Measurements from ENCODE around the gene CEP131. TPM values are rescaled to one million over a fixed set of nuclear protein-coding genes. Genes with fewer than 3 reads are reported as not detected.

Gene CEP131
- total and polyA plus RNA-seq, 2 donors (not counting 3 experiments of a cell fraction or from before 2014, with no cell fraction given): 5.3 to 17.9 TPM

- H3K4me1 ChIP-seq (ENCODE audit: control insufficient read depth, extremely low read depth, insufficient read depth, low read length): no peaks in the 10 kb centered on the region
- dilution Hi-C loops (cut with MboI; ENCODE audit: extremely low pct_ligation_motif_present, low sequenced_read_pairs): no loop called here
These were observed 10.6 kb upstream of the CEP131 start for GRCh38 chr17:81233316-81233715.

More at GRCh38 chr17:81233316-81233715, 10.6 kb upstream of the CEP131 start:
- Histone ChIP-seq H3K9ac (replicated peaks; ENCODE audit: extremely low read depth, insufficient read depth, low read length) (no peak overlapping the region), H3K27ac (ENCODE audit: insufficient read depth, low read depth, low read length) (no peak overlapping the region), H3K79me2 (ENCODE audit: control insufficient read depth, insufficient read depth, low read length) (peaks cover 5% of the 10 kb centered on the region), H3K4me2 (ENCODE audit: insufficient read depth, low read length) (no peak overlapping the region), H2AFZ (ENCODE audit: low read depth, low read length) (no peak overlapping the region), H3K36me3 (ENCODE audit: control insufficient read depth in 2 of 2, extremely low read depth in 1 of 2, insufficient read depth in 2 of 2, low read length in 2 of 2) (peaks cover 0 to 41% of the 10 kb centered on the region in 2 experiments), H3K27me3 (ENCODE audit: control insufficient read depth in 2 of 2, insufficient read depth in 2 of 2, low read length in 2 of 2) (no peaks in the 10 kb centered on the region), H3K9me1 (replicated peaks; ENCODE audit: control insufficient read depth, extremely low read depth, insufficient read depth, low read length) (no peaks in the 10 kb centered on the region), H3K9me3 (replicated peaks; ENCODE audit: control insufficient read depth, insufficient read depth, low read length) (no peaks in the 10 kb centered on the region), H3K4me3 (replicated peaks in 1 of 3; ENCODE audit: insufficient read depth in 1 of 3, low read depth in 1 of 3, low read length in 3 of 3) (no peak overlapping the region), H4K20me1 (replicated peaks; ENCODE audit: control insufficient read depth, extremely low read depth, insufficient read depth, low read length) (no peaks in the 10 kb centered on the region)
- POLR2A ChIA-PET: no interaction called here
- no peak for TF ChIP-seq JUN (IDR thresholded peaks at IDR 0.05; ENCODE audit: borderline replicate concordance, insufficient read depth, insufficient read length, low read depth)
- TF ChIP-seq EZH2 (IDR thresholded peaks at IDR 0.05; ENCODE audit: borderline replicate concordance, low read depth, low read length, severe bottlenecking): no peak
- no peak for TF ChIP-seq GATA2 (IDR thresholded peaks at IDR 0.05; ENCODE audit: insufficient read depth, insufficient read length, low read depth, low read length)
- TF ChIP-seq MAX (IDR thresholded peaks at IDR 0.05; ENCODE audit: insufficient read depth, insufficient read length): no peak
- no peak for TF ChIP-seq FOS (IDR thresholded peaks at IDR 0.05; ENCODE audit: borderline replicate concordance, insufficient read depth, low read length)
- no peak for TF ChIP-seq MYC (IDR thresholded peaks at IDR 0.05; ENCODE audit: low read depth, low read length)
- TF ChIP-seq POLR2A (IDR thresholded peaks at IDR 0.05; ENCODE audit: low read depth, low read length): no peak
- no peak for TF ChIP-seq CTCF (IDR thresholded peaks at IDR 0.05; ENCODE audit: extremely low read depth in 1 of 2, insufficient read depth in 1 of 2, low read depth in 1 of 2, low read length in 2 of 2)
- intact Hi-C loops (cut with micrococcal nuclease): no loop called here
- CTCF ChIA-PET: no interaction called here
- FAIRE-seq (no peak), DNase-seq (ENCODE audit: low read depth, low spot score) (no peak)
- no TSS peak for BruUV-seq (replicated peaks)
